ENCODE measurements around the gene ATP8A1.

DNA sequence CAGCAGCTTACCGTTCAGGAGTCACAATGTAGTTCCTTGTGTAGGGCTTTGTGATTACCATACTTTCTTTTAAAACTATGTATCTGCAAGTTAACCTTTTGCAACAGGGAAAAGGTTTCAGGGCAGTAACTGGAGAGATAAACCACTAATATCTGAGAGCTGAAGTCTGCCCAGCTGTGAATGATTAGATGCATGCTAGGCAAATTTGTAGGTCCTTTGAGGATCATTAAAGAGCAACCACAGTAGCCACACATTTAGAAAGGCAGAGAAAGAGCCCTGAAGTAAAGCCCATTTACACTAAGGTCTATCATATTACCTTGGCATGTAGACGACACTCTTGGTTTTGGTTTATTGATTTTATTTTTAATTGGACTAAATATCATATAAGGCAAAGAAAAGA lies 60.0 kb downstream of the ATP8A1 start:
- TF ChIP-seq YY1 (IDR thresholded peaks at IDR 0.05; ENCODE audit: insufficient read depth, insufficient read length) (no peak), SUZ12 (IDR thresholded peaks at IDR 0.05; ENCODE audit: extremely low read depth, insufficient read depth, insufficient read length) (no peak)

Measured in NT2/D1 (cell line).